Endothelial cell of umbilical vein (primary cell): ENCODE results near the gene TMCC2.

ENCODE experiments used
- EZH2 ChIP-seq: IDR thresholded peaks from 2 replicates; pipeline ENCODE4 v1.6.1; 2012; ENCODE audit warnings: borderline replicate concordance, low read depth, mild to moderate bottlenecking, moderate library complexity, low read length, inconsistent platforms; ENCODE audit not compliant: severe bottlenecking
- GATA2 ChIP-seq: IDR thresholded peaks from 2 replicates; pipeline ENCODE4 v1.7.0; 2011; ENCODE audit warnings: low read depth, mild to moderate bottlenecking, moderate library complexity, mixed read lengths, low read length; ENCODE audit not compliant: insufficient read length, insufficient read depth
- POLR2A ChIP-seq: IDR thresholded peaks from 2 replicates; pipeline ENCODE4 v1.6.1; 2012; ENCODE audit warnings: low read depth, mild to moderate bottlenecking, control low read depth, low read length
- POLR2AphosphoS5 ChIP-seq: IDR thresholded peaks from 2 replicates; pipeline ENCODE4 v1.6.1; 2012; ENCODE audit warnings: low read depth, mild to moderate bottlenecking, control low read depth, low read length, moderate library complexity; ENCODE audit not compliant: insufficient read depth
- TF ChIP-seq, protein P1 (sequence below), 2 donors: IDR thresholded peaks; 1 replicate in 1 of 2; 2 replicates in 1 of 2; pipeline ENCODE4 v1.5.1; 2011; ENCODE audit warnings: low read length in 2 of 2, mild to moderate bottlenecking in 2 of 2, moderate library complexity in 2 of 2, control low read depth in 1 of 2, inconsistent platforms in 1 of 2, low read depth in 1 of 2; ENCODE audit not compliant: insufficient read depth in 1 of 2; ENCODE audit errors: extremely low read depth in 1 of 2

GRCh38 chr1:205224736-205225135, 3.0 kb upstream of the TMCC2 start:
- TF ChIP-seq POLR2AphosphoS5 (no peak), POLR2A (no peak), EZH2 (no peak), GATA2 (no peak)
- TF ChIP-seq, protein P1, sequence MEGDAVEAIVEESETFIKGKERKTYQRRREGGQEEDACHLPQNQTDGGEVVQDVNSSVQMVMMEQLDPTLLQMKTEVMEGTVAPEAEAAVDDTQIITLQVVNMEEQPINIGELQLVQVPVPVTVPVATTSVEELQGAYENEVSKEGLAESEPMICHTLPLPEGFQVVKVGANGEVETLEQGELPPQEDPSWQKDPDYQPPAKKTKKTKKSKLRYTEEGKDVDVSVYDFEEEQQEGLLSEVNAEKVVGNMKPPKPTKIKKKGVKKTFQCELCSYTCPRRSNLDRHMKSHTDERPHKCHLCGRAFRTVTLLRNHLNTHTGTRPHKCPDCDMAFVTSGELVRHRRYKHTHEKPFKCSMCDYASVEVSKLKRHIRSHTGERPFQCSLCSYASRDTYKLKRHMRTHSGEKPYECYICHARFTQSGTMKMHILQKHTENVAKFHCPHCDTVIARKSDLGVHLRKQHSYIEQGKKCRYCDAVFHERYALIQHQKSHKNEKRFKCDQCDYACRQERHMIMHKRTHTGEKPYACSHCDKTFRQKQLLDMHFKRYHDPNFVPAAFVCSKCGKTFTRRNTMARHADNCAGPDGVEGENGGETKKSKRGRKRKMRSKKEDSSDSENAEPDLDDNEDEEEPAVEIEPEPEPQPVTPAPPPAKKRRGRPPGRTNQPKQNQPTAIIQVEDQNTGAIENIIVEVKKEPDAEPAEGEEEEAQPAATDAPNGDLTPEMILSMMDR (IDR thresholded peaks at IDR 0.05; ENCODE audit: extremely low read depth in 1 of 2, insufficient read depth in 1 of 2, low read depth in 1 of 2, low read length in 2 of 2), result no peak
